ENCODE results near the gene ARHGEF10L. TPM values are rescaled to one million over a fixed set of nuclear protein-coding genes. Genes with fewer than 3 reads are reported as not detected.
A peak's percentile ranks its signal among the peaks of the same experiment; 100 is the strongest.

The ARHGEF10L gene
- total RNA-seq, 4 donors from 2014 or later = 65.0 to 136 (median 94.1) TPM

DNA sequence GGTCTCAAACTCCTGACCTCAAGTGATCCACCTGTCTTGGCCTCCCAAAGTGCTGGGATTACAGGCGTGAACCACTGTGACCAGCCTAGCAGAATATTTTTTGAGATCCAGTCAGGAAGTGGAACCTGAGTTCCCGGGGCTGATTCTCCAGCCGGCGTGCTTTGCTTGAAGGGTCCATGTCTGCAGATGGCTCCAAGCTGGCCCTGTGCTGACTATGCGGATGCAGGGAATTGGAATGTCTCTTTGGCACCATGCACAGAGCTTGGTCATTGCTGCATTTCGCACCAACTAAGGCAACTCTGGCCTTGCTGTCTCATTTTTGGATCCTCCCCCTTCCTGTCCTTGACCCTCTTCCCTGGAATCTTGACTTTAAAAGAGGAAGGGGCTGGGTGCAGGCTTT is 28.1 kb downstream of the ARHGEF10L start:
- H3K9me3 ChIP-seq = no peaks in the 10 kb centered on the region
- TF ChIP-seq POLR2AphosphoS5 (IDR thresholded peaks at IDR 0.05) (no peak), POLR2A (IDR thresholded peaks at IDR 0.05) (no peak)
- TF ChIP-seq, protein P1, sequence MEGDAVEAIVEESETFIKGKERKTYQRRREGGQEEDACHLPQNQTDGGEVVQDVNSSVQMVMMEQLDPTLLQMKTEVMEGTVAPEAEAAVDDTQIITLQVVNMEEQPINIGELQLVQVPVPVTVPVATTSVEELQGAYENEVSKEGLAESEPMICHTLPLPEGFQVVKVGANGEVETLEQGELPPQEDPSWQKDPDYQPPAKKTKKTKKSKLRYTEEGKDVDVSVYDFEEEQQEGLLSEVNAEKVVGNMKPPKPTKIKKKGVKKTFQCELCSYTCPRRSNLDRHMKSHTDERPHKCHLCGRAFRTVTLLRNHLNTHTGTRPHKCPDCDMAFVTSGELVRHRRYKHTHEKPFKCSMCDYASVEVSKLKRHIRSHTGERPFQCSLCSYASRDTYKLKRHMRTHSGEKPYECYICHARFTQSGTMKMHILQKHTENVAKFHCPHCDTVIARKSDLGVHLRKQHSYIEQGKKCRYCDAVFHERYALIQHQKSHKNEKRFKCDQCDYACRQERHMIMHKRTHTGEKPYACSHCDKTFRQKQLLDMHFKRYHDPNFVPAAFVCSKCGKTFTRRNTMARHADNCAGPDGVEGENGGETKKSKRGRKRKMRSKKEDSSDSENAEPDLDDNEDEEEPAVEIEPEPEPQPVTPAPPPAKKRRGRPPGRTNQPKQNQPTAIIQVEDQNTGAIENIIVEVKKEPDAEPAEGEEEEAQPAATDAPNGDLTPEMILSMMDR (IDR thresholded peaks at IDR 0.05) = no peak
- no peak overlapping the region for H3K4me3 ChIP-seq
- no peaks in the 10 kb centered on the region for H3K27me3 ChIP-seq
- H3K27ac ChIP-seq = peak overlapping the region; percentile 88
- peaks cover 69% of the 10 kb centered on the region for H3K4me1 ChIP-seq
- 52% methylated on average over 4 of the region's 6 CpGs for WGBS
- no peaks in the 10 kb centered on the region for H3K36me3 ChIP-seq
- DNase-seq (ENCODE audit: low spot score in 2 of 2) = no peak

DNA sequence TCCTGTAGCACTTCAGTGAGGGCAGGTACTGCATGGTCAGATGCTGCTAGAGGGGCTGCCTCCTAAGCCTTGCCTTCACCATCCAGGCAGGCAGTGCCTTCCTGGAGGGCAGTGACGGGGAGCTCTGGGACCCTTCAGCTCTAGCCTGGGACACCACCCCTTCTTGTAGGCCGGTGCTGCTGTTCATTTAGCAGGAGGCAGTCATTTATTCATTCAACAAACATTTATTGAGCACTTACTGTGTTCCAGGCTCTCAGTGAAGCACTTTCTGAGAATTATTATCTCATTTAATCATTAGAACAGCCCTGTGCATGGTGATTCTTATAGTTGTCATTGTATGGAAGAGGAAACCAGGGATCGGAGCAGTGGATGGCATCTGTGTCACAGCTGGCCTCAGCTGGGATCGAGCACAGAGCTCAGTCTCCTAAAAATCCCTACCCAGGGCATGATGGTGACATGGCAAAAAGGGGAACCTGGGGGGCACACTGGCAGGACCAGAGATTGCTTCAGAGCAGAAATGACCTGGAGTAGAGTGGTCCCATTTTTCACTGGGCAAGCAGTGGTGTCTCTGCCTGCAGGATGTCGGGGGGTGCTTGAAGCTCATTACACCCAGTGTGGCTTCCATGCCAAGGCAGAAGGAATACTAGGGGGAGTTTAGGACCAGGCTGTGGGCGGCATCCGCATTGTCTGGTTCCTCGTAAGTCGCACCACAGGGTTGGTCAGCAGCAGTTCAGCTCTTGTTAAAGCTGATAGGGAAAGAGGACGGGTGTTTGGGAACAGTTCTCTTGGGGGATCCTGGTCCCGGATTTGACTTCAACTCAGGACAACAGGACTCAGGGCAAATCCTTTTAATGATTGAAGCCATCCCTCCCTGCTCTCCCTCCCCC is 28.8 kb downstream of the ARHGEF10L start:
- TF ChIP-seq, protein P1 (IDR thresholded peaks at IDR 0.05) = no peak
- TF ChIP-seq POLR2AphosphoS5 (IDR thresholded peaks at IDR 0.05) = no peak
- TF ChIP-seq EP300 (IDR thresholded peaks at IDR 0.05) = no peak
- TF ChIP-seq POLR2A (IDR thresholded peaks at IDR 0.05) = no peak
- H3K36me3 ChIP-seq = no peaks in the 10 kb centered on the region
- no peaks in the 10 kb centered on the region for H3K9me3 ChIP-seq
- peaks cover 76% of the 10 kb centered on the region for H3K4me1 ChIP-seq
- H3K4me3 ChIP-seq = no peak overlapping the region
- 90% methylated on average over 11 of the region's 11 CpGs for WGBS
- no peaks in the 10 kb centered on the region for H3K27me3 ChIP-seq
- H3K27ac ChIP-seq = peak overlapping the region; percentile 88
- DNase-seq (ENCODE audit: low spot score in 2 of 2) = no peak

- Histone ChIP-seq H3K4me3 (no peak overlapping the region), H3K27me3 (no peaks in the 10 kb centered on the region), H3K9me3 (no peaks in the 10 kb centered on the region), H3K36me3 (no peaks in the 10 kb centered on the region), H3K4me1 (peaks cover 81% of the 10 kb centered on the region), H3K27ac (peak overlapping the region; percentile 88)
- TF ChIP-seq, protein P1 (IDR thresholded peaks at IDR 0.05) = no peak
- TF ChIP-seq POLR2AphosphoS5 (IDR thresholded peaks at IDR 0.05) (peak in 1 of 3 donors; percentile 61), EP300 (IDR thresholded peaks at IDR 0.05) (peak; percentile 22), POLR2A (IDR thresholded peaks at IDR 0.05) (no peak)
- peak; percentile 91 to 94 for DNase-seq (ENCODE audit: low spot score in 2 of 2)
- WGBS = 9% methylated on average over 14 of the region's 16 CpGs
These were observed 30.0 kb downstream of the ARHGEF10L start for GRCh38 chr1:17569200-17570139.

- DNase-seq (ENCODE audit: low spot score in 2 of 2) = no peak
- H3K4me1 ChIP-seq = peaks cover 83% of the 10 kb centered on the region
- no peak overlapping the region for H3K4me3 ChIP-seq
- no peaks in the 10 kb centered on the region for H3K9me3 ChIP-seq
- 77% methylated on average over 3 of the region's 3 CpGs for WGBS
- H3K27me3 ChIP-seq = no peaks in the 10 kb centered on the region
- H3K27ac ChIP-seq = peak overlapping the region; percentile 88
- no peak for TF ChIP-seq EP300 (IDR thresholded peaks at IDR 0.05)
- TF ChIP-seq, protein P1 (IDR thresholded peaks at IDR 0.05) = no peak
- TF ChIP-seq POLR2A (IDR thresholded peaks at IDR 0.05) = no peak
- no peak for TF ChIP-seq POLR2AphosphoS5 (IDR thresholded peaks at IDR 0.05)
- no peaks in the 10 kb centered on the region for H3K36me3 ChIP-seq
These were observed 30.7 kb downstream of the ARHGEF10L start for GRCh38 chr1:17570228-17570627.
